GM23338 (cell line): ENCODE data around the gene MFSD11. TPM values are rescaled to one million over a fixed set of nuclear protein-coding genes. Genes with fewer than 3 reads are reported as not detected.
"Not testable (repeated sequence)": the region's sequence is repeated elsewhere in the genome, so short reads cannot be mapped to it uniquely, and the experiment has no call there.

Source experiments
- ATAC-seq: fragments of 200-7000 bp; cut with Tn5 transposase; 3 replicates; pipeline ENCODE4 v1.9.1; 2020
- DNase-seq: peaks from one replicate; pipeline ENCODE4 v3.0.0-alpha.2; 2015; ENCODE audit warnings: low spot score
- H2AFZ ChIP-seq: fragments of 200-600 bp; sonication (generic); 2 replicates; pipeline ENCODE4 v1.8.0; 2016; ENCODE audit warnings: antibody characterized with exemption, mild to moderate bottlenecking, moderate library complexity
- H3F3A ChIP-seq: fragments of 200-600 bp; sonication (generic); replicated peaks from 2 replicates; pipeline ENCODE4 v1.8.0; 2017; ENCODE audit warnings: antibody characterized with exemption, mixed run types, low read depth
- H3K27ac ChIP-seq: fragments of 200-600 bp; sonication (generic); 2 replicates; pipeline ENCODE4 v1.6.1; 2016; ENCODE audit warnings: low read depth
- H3K27me3 ChIP-seq: fragments of 200-600 bp; sonication (generic); 2 replicates; pipeline ENCODE4 v1.8.0; 2016; ENCODE audit warnings: mild to moderate bottlenecking, mixed run types, moderate library complexity; ENCODE audit not compliant: insufficient read depth
- H3K36me3 ChIP-seq: fragments of 200-600 bp; sonication (generic); 2 replicates; pipeline ENCODE4 v1.8.0; 2016; ENCODE audit warnings: mild to moderate bottlenecking; ENCODE audit not compliant: insufficient read depth
- H3K4me1 ChIP-seq: fragments of 200-600 bp; sonication (generic); 2 replicates; pipeline ENCODE4 v1.8.0; 2016; ENCODE audit warnings: mild to moderate bottlenecking, moderate library complexity; ENCODE audit not compliant: insufficient read depth
- H3K4me2 ChIP-seq: fragments of 200-600 bp; sonication (generic); 2 replicates; pipeline ENCODE4 v1.7.1; 2017; ENCODE audit warnings: mixed run types
- H3K4me3 ChIP-seq: fragments of 200-600 bp; sonication (generic); 2 replicates; pipeline ENCODE4 v1.6.1; 2016; ENCODE audit warnings: mixed run types
- H3K79me2 ChIP-seq: fragments of 200-600 bp; sonication (generic); replicated peaks from 2 replicates; pipeline ENCODE4 v1.8.0; 2017; ENCODE audit warnings: mild to moderate bottlenecking; ENCODE audit not compliant: insufficient read depth
- H3K9me2 ChIP-seq: fragments of 200-600 bp; sonication (generic); 2 replicates; pipeline ENCODE4 v1.8.0; 2017; ENCODE audit not compliant: insufficient read depth
- H4K20me1 ChIP-seq: fragments of 200-600 bp; sonication (generic); replicated peaks from 2 replicates; pipeline ENCODE4 v1.8.0; 2017; ENCODE audit warnings: mild to moderate bottlenecking; ENCODE audit not compliant: insufficient read depth
- H3K27ac Mint-ChIP-seq: 2 replicates; pipeline ENCODE4 v1.8.0; 2020; ENCODE audit warnings: inconsistent platforms, mild to moderate bottlenecking, moderate library complexity, mixed read lengths
- H3K27me3 Mint-ChIP-seq: 3 replicates; pipeline ENCODE4 v1.8.0; 2022; ENCODE audit warnings: low read depth, mild to moderate bottlenecking, moderate library complexity, mixed read lengths, inconsistent platforms; ENCODE audit not compliant: insufficient read depth, poor library complexity
- H3K36me3 Mint-ChIP-seq: 3 replicates; pipeline ENCODE4 v1.8.0; 2021; ENCODE audit warnings: low read depth, mild to moderate bottlenecking, inconsistent platforms, moderate library complexity, mixed read lengths
- H3K4me1 Mint-ChIP-seq: 3 replicates; pipeline ENCODE4 v1.8.0; 2020; ENCODE audit warnings: mild to moderate bottlenecking, inconsistent platforms, mixed read lengths
- H3K4me3 Mint-ChIP-seq: 3 replicates; pipeline ENCODE4 v1.8.0; 2021; ENCODE audit warnings: moderate library complexity, mild to moderate bottlenecking, inconsistent platforms, mixed read lengths
- H3K9me3 Mint-ChIP-seq: 3 replicates; pipeline ENCODE4 v1.8.0; 2020; ENCODE audit warnings: moderate library complexity, mild to moderate bottlenecking, inconsistent platforms, mixed read lengths
- CTCF ChIP-seq, 2 experiments: fragments of 200-600 bp in 1 of 2; sonication (generic) in 1 of 2; conservative IDR thresholded peaks; 2 replicates each; pipeline versions ENCODE4 v1.5.1 to v1.6.1; 2016 to 2017; ENCODE audit warnings: antibody characterized with exemption in 2 of 2, low read depth in 2 of 2, mild to moderate bottlenecking in 2 of 2, moderate library complexity in 1 of 2
- ETS1 ChIP-seq: IDR thresholded peaks from 2 replicates; pipeline ENCODE4 v1.6.1; 2016; ENCODE audit warnings: antibody characterized with exemption
- EZH2 ChIP-seq: fragments of 200-600 bp; sonication (generic); IDR thresholded peaks from one replicate; pipeline ENCODE4 v1.8.0; 2017; ENCODE audit warnings: antibody characterized with exemption, mild to moderate bottlenecking, low read depth; ENCODE audit not compliant: unreplicated experiment
- JUNB ChIP-seq: IDR thresholded peaks from one replicate; pipeline ENCODE4 v1.6.1; 2016; ENCODE audit warnings: antibody characterized with exemption; ENCODE audit not compliant: unreplicated experiment
- NANOG ChIP-seq: IDR thresholded peaks from 2 replicates; pipeline ENCODE4 v1.6.1; 2016; ENCODE audit warnings: antibody characterized with exemption, borderline replicate concordance
- STAT1 ChIP-seq: IDR thresholded peaks from one replicate; pipeline ENCODE4 v1.6.1; 2016; ENCODE audit warnings: antibody characterized with exemption; ENCODE audit not compliant: unreplicated experiment
- ZNF114 ChIP-seq: fragments of 250-450 bp; sonication (Bioruptor Pico); IDR thresholded peaks from 2 replicates; pipeline ENCODE4 v1.5.0; 2020; ENCODE audit warnings: mild to moderate bottlenecking, moderate library complexity
- ZNF331 ChIP-seq: fragments of 250-450 bp; sonication (Bioruptor Pico); IDR thresholded peaks from 2 replicates; pipeline ENCODE4 v1.5.0; 2020; ENCODE audit warnings: low read depth, mild to moderate bottlenecking, moderate library complexity
- ZNF462 ChIP-seq: fragments of 250-450 bp; sonication (Bioruptor Pico); IDR thresholded peaks from 2 replicates; pipeline ENCODE4 v1.5.0; 2020; ENCODE audit warnings: mild to moderate bottlenecking, moderate library complexity
- polyA plus RNA-seq: library from polyadenylated mRNA; unstranded; fragments of >200 nt; fragmentation: Nextera tagmentation; extraction: Ambion mirVana; gene quantifications from 2 replicates; pipeline ENCODE4 v1.2.1, GENCODE V29; 2016
- total RNA-seq: library from RNA; depleted of rRNA; stranded (reverse); fragments of >200 nt; shearing (Covaris generic); gene quantifications from 2 replicates; pipeline ENCODE4 v1.2.3, GENCODE V29; 2014

MFSD11 gene
- total and polyA plus RNA-seq, 2 experiments from 2014 or later: 10.2 to 35.3 TPM

GRCh38 chr17:76709077-76709950 is 28.6 kb upstream of the MFSD11 start (continued):
- TF ChIP-seq ZNF462 (CRISPR knock-in tag) (no peak), JUNB (no peak), CTCF (conservative IDR thresholded peaks at IDR 0.05; ENCODE audit: low read depth in 2 of 2) (no peak), STAT1 (no peak), ZNF114 (CRISPR knock-in tag) (no peak), ZNF331 (no peak), ETS1 (no peak), NANOG (no peak), EZH2 (no peak)

- H4K20me1 ChIP-seq, H3K27ac Mint-ChIP-seq, H3F3A ChIP-seq, H2AFZ ChIP-seq, H3K36me3 Mint-ChIP-seq, H3K36me3 ChIP-seq, H3K27ac ChIP-seq, H3K9me3 Mint-ChIP-seq, H3K9me2 ChIP-seq: not testable (repeated sequence)
- Mint-ChIP-seq H3K4me1 (peaks cover 36% of the 10 kb centered on the region), H3K27me3 (peaks cover 39% of the 10 kb centered on the region), H3K4me3 (peak overlapping the region; percentile 75)
- peak overlapping the region; percentile 73 for H3K4me3 ChIP-seq
- peaks cover 16% of the 10 kb centered on the region; the same call in 1 of the 2 replicates for H3K79me2 ChIP-seq
- ATAC-seq: peak; percentile 25
- peaks cover 18% of the 10 kb centered on the region for H3K27me3 ChIP-seq
- peak overlapping the region; percentile 88 for H3K4me2 ChIP-seq
- peak; percentile 43 for DNase-seq
- H3K4me1 ChIP-seq: peaks cover 30% of the 10 kb centered on the region
These were observed 27.7 kb upstream of the MFSD11 start for GRCh38 chr17:76709951-76710862.
